ENCODE results near the gene PCF11. TPM values are rescaled to one million over a fixed set of nuclear protein-coding genes. Genes with fewer than 3 reads are reported as not detected.

Gene PCF11
- total RNA-seq, 1 donor from 2014 or later: 23.6 TPM

GRCh38 chr11:83151274-83151977 lies 5.5 kb upstream of the PCF11 start:
- ATAC-seq (no peak), DNase-seq (ENCODE audit: low spot score) (no peak)

- DNase-seq (ENCODE audit: low spot score) (no peak), ATAC-seq (no peak)
Measured at GRCh38 chr11:83152264-83152663, 4.7 kb upstream of the PCF11 start.

DNA sequence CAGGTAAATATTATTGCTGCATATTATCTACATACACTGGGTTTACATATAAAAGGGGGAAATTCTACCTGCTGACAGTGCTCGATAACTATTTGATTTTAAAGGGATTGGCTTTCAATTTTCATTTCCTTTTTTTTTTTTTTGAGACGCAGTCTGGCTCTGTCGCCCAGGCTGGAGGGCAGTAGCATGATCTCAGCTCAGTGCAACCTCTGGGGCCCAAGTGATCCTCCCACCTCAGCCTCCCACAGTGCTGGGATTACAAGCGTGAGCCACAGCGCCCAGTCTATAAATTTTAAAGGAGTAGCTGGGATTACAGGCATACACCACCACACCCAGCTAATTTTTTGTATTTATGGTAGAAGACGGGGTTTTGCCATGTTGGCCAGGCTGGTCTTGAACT lies 3.2 kb upstream of the PCF11 start:
- DNase-seq (ENCODE audit: low spot score): no peak
- no peak for ATAC-seq

DNA sequence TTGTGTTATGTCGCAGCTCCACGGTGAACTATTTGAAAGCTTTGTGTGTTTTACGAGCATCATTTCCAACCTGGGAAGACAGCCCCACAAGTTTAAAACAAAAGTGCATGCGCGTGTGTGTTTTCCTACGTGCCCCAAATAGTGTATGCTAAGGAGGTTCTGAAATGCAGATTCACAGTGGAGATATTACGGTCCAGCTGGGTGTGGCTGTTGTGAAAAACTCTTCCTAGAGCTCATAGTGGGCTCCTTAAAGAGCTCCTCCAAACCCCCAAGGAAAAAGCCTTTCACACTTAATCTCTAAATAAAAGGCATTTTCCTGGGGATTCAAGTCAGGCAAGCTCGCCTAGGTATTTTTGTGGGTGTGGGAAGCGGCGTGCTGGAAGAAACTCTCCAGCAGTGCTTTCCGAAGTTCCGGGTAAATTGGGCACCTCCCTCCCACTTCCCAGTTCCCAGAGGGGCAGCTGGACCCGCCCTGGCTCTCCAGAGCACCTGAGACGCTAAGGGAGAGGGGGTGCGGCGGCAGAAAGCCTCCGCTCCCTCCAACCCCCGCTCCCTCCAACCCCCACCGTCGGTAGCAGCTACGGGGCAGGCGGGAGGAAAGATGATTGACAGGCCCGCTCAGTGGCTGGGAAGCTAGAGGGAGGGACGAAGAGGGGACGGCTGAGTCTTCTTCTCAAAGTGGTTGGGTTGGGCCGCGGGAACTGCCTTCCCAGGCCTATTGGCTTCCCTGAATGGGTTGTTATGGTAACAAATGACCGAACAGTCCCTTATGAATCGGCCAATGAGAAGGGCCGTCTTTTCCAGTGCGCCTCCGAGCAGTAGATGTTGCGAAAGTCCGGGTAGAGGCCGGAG lies 561 bp upstream of the PCF11 start:
- ATAC-seq (peak; percentile 90), DNase-seq (ENCODE audit: low spot score) (peak; percentile 99)

DNA sequence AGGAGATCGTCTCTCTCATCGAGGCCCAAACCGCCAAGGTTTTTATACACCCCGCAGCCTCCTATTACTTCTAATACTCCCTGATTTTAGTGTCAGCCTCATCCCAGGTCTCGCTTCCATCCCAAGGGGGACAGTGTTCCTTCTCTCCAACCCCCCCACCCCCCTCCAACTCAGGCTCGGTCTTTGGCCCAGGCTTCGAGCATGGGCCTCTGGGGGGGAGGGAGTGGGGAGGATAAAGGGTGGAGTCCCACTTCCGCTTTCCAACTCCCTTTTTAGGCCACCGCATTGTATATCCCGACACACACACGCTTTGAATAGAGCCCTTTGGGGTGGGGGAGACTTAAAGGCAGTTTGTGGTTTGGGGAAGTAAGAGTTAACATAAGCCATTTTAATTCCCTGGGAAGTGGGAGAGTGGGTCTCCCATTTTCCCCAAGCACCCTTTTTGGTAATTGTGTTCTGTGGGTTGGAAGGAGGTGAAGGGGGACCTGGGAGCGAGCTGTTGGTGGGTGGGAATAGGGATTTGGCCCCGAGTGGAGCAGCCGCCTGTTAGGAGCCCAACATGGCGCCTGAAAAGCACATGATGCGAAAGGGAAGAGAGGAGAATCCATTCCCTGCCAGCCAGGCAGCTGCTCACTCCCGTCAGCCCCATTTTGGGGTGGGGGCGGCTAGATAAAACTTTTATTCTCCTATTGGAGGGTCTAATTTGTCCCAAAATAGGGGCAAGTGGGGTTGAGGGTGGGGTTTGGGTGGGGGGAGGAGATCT lies 844 bp downstream of the PCF11 start:
- ATAC-seq: peak; percentile 12

GRCh38 chr11:83158357-83158786 lies 1.4 kb downstream of the PCF11 start:
- no peak for DNase-seq (ENCODE audit: low spot score)

More for the DNA sequence above, 844 bp downstream of the PCF11 start:
- peak; percentile 65 for DNase-seq (ENCODE audit: low spot score)

DNA sequence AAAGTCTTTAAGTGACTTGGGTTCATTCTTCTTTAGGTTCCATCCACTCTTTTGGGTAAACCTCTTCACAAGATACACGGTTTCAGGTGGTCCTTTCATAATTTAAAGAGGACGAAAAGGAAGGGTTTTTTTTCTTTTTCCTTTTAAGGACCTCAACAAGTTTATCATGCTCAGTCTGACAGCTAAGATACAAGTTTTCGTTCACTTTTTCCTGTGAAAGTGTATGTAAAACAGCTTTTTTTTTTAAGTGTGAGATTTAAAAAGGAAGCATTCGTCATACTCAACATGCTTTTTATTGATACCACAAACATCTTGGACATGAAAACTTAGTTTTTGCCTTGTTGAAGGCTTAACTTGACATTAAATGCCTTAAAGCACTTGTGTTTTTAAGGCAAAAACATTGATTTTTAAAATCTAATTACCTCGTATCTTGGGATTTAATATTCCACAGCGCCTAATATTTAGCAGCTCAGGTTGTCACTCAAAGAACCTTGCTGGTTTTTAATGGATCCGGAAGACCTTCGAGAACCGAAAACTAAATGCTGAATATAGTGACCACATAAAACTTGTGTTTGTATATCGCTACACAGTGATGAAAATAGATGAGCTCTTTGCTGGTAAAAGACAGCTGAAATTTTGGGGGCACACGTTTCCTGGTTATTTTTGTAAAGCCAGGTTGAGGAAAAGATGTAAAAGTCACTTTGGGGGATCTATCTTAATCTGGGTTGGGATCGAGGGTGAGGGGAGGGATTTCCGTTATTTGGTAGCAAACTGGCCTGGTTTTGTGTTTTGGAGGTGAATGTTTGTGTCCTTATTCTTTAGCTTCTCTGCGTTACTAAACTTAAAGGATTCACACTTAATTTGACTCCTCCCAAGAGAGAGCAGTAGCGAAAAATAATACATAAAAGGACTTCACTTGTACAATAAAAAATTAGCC lies 2.3 kb downstream of the PCF11 start:
- DNase-seq (ENCODE audit: low spot score) (no peak), ATAC-seq (no peak)

More at GRCh38 chr11:83158357-83158786, 1.4 kb downstream of the PCF11 start:
- ATAC-seq: no peak

DNA sequence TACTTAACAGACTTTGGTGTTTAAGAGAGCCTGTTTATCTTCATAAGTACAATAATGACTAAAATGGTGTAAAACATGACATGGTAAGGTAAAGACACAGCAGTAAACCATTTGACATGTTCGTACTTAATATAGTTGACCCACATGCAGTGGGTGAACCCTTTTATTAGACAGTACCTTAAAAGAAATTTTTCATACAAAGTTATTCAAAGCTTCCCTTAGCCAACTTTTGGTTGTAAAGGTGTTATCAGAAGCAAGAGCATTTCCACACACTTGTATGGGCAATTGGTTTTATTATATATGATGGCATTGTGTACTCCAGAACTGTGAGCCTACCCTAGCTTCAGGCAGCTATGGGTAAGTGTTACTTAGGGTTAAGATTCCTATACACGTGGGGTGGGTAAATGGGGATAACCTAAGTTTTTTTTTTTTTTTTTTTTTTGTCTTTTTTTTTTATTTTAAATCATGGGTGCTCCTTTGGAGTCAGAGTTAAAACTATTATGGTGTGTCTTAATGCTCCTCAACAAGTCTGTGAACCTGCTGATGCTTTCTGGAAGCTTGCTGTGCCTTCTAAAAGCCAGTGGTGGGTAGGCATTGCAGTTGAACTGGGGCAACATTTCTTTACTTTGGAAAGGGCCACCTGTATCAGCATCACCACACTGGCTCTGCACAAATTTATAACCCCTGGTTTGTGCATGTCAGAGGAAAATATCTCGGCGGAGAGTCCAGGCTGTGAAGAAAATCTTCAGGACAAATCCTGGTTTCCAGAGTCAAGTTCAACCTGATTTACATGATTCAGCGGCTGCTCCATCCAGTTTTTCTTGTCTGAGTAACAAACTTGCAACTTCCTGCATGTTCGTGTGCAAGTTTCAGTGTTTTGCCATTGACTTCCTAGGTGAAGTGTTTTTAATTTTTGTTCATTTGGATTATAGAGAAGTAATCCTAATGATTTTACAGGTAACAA lies 3.3 kb downstream of the PCF11 start:
- ATAC-seq: no peak
- DNase-seq (ENCODE audit: low spot score): no peak

DNA sequence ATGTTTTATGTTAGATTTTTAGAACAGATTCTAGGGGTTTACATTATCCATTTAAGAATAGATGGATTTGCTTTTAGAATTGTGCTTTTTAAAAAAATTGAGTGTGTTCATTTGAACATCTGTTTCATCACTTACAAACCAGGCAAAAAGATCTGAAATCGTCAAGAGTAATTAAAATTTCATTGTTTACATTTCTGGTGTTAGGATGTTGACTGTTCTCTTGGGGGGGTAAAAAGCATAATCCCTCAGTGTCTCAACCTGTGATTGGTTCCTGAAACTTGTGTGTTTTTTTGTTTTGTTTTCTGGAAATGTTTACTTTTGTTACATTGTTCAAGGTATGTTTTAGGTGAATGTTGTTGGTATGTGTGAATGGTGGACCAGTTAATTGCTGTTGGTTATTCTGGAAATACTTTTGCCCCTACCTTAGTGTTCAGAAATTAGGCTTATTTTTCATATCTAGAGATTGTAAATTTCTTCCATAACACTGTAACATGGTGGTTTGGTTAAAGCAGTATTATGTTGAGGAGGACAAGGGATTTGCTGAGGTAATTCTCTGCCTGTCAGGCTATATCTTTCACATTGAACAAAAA lies 4.8 kb downstream of the PCF11 start:
- DNase-seq (ENCODE audit: low spot score) (no peak), ATAC-seq (no peak)

GRCh38 chr11:83162377-83162776 lies 5.4 kb downstream of the PCF11 start:
- DNase-seq (ENCODE audit: low spot score) (no peak), ATAC-seq (no peak)

GRCh38 chr11:83166193-83166866 lies 9.4 kb downstream of the PCF11 start:
- no peak for ATAC-seq
- no peak for DNase-seq (ENCODE audit: low spot score)

- DNase-seq (ENCODE audit: low spot score) (no peak), ATAC-seq (no peak)
Measured at GRCh38 chr11:83168756-83169155, 11.8 kb downstream of the PCF11 start.

- ATAC-seq: no peak
- no peak for DNase-seq (ENCODE audit: low spot score)
Measured at GRCh38 chr11:83170865-83171264, 13.9 kb downstream of the PCF11 start.

DNA sequence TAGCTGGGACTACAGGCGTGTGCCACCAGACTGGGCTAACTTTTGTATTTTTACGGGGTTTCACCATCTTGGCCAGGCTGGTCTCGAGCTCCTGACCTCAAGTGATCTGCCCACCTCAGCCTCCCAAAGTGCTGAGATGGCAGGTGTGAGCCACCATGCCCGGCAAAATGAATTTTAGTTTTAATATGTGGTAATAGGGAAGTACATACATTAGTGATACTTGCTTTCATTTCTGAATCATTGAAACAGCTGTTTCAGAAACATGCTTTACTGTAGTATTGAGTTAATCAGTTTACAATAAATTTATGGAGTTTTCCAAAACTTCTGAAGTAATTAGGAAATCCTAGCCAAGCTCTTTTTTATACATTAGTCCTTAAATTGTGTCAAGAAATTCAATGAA lies 15.6 kb downstream of the PCF11 start:
- DNase-seq (ENCODE audit: low spot score) (no peak), ATAC-seq (no peak)

DNA sequence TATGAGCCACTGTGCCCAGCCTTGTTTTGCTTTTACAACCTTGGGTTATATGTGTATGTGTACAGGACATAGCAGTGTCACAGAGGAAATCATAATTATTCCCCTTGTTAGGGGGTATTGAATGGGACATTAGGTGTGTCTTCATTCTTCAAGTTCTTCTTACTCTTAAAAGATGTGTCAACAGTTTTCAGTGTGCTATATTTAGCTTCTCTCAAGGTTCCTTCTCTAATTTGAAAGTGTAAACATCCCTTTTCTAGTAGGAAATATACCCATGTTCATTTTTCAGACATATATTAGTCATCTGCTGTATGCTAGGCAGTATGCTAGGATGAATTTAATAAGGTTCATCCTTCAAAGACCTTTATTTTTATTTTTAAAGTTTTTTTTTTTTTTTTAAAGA lies 17.1 kb downstream of the PCF11 start:
- no peak for ATAC-seq
- no peak for DNase-seq (ENCODE audit: low spot score)

GRCh38 chr11:83175815-83176214 lies 18.9 kb downstream of the PCF11 start:
- ATAC-seq (peak; percentile 37), DNase-seq (ENCODE audit: low spot score) (no peak)

GRCh38 chr11:83181815-83182214 lies 24.9 kb downstream of the PCF11 start:
- no peak for ATAC-seq
- no peak for DNase-seq (ENCODE audit: low spot score)

- DNase-seq (ENCODE audit: low spot score) (no peak), ATAC-seq (no peak)
Measured at GRCh38 chr11:83185767-83186166, 28.8 kb downstream of the PCF11 start.

Data from left lobe of liver (tissue), 2 donors.